Measurements from ENCODE around the gene THOC6. TPM values are rescaled to one million over a fixed set of nuclear protein-coding genes. Genes with fewer than 3 reads are reported as not detected.

Gene THOC6
- polyA plus RNA-seq, 1 experiment = 14.5 TPM

GRCh38 chr16:3027983-3028715 is 4.3 kb downstream of the THOC6 start:
- TF ChIP-seq CTCF (IDR thresholded peaks at IDR 0.05; ENCODE audit: low read depth, low read length) = peak; percentile 62
- POLR2A ChIA-PET = interaction anchor here (0.5 to 1.9 kb wide), 3 partner anchors 8 to 1425 kb away, joined by 3 to 10 read pairs (median 5); partner anchors contain the start of gene TNFRSF12A
- Histone ChIP-seq H3K27ac (ENCODE audit: low read depth, low read length) (no peak overlapping the region), H3K27me3 (ENCODE audit: control insufficient read depth, insufficient read depth, low read length) (peaks cover 32% of the 10 kb centered on the region), H3K4me3 (ENCODE audit: low read depth, low read length) (no peak overlapping the region), H3K9me3 (ENCODE audit: control insufficient read depth, insufficient read depth, low read length) (no peaks in the 10 kb centered on the region; the same call in 1 of the 2 replicates)
- CTCF ChIA-PET = interaction anchor here (0.6 to 2.2 kb wide), 14 partner anchors 11 to 1506 kb away, joined by 3 to 12 read pairs (median 4); no protein-coding TSS in a partner anchor
- no peak for DNase-seq (ENCODE audit: low read depth, low spot score)

- DNase-seq (ENCODE audit: low read depth, low spot score) = no peak
- Histone ChIP-seq H3K27ac (ENCODE audit: low read depth, low read length) (no peak overlapping the region), H3K9me3 (ENCODE audit: control insufficient read depth, insufficient read depth, low read length) (no peaks in the 10 kb centered on the region; the same call in 1 of the 2 replicates), H3K27me3 (ENCODE audit: control insufficient read depth, insufficient read depth, low read length) (peaks cover 38% of the 10 kb centered on the region), H3K4me3 (ENCODE audit: low read depth, low read length) (no peak overlapping the region)
- POLR2A ChIA-PET = interaction anchor here (0.5 to 1.9 kb wide), 3 partner anchors 9 to 156 kb away, joined by 3 to 10 read pairs (median 5); partner anchors contain the start of gene TNFRSF12A
- no peak for TF ChIP-seq CTCF (IDR thresholded peaks at IDR 0.05; ENCODE audit: low read depth, low read length)
- CTCF ChIA-PET = interaction anchor here (0.6 to 2.2 kb wide), 13 partner anchors 9 to 1506 kb away, joined by 3 to 12 read pairs (median 5); no protein-coding TSS in a partner anchor
Measured at GRCh38 chr16:3028716-3029319, 5.0 kb downstream of the THOC6 start.

- no peak for TF ChIP-seq CTCF (IDR thresholded peaks at IDR 0.05; ENCODE audit: low read depth, low read length)
- POLR2A ChIA-PET = interaction anchor here (0.5 to 1.9 kb wide), 2 partner anchors 9 to 156 kb away, joined by 3 to 10 read pairs; partner anchors contain the start of gene TNFRSF12A
- no peaks in the 10 kb centered on the region; the same call in 1 of the 2 replicates for H3K9me3 ChIP-seq (ENCODE audit: control insufficient read depth, insufficient read depth, low read length)
- DNase-seq (ENCODE audit: low read depth, low spot score) = no peak
- peaks cover 46% of the 10 kb centered on the region for H3K27me3 ChIP-seq (ENCODE audit: control insufficient read depth, insufficient read depth, low read length)
- CTCF ChIA-PET = interaction anchor here (1.0 to 2.2 kb wide), 4 partner anchors 10 to 100 kb away, joined by 3 to 12 read pairs (median 5); no protein-coding TSS in a partner anchor
- peak overlapping the region; percentile 17; the same call in 1 of the 2 replicates for H3K4me3 ChIP-seq (ENCODE audit: low read depth, low read length)
- no peak overlapping the region for H3K27ac ChIP-seq (ENCODE audit: low read depth, low read length)
Measured at GRCh38 chr16:3029491-3030221, 5.8 kb downstream of the THOC6 start.

GRCh38 chr16:3030222-3031212 is 6.7 kb downstream of the THOC6 start:
- DNase-seq (ENCODE audit: low read depth, low spot score) = no peak
- CTCF ChIA-PET = interaction anchor here (0.5 to 3.8 kb wide), 18 partner anchors 8 to 1071 kb away, joined by 3 to 27 read pairs (median 8); partner anchors contain the start of genes HCFC1R1 and TNFRSF12A
- POLR2A ChIA-PET = interaction anchor here (0.6 to 2.4 kb wide), 3 partner anchors 9 to 137 kb away, joined by 3 to 30 read pairs (median 3); partner anchors contain the start of gene TNFRSF12A

More at GRCh38 chr16:3030222-3031212, 6.7 kb downstream of the THOC6 start:
- Histone ChIP-seq H3K4me3 (ENCODE audit: low read depth, low read length) (no peak overlapping the region), H3K9me3 (ENCODE audit: control insufficient read depth, insufficient read depth, low read length) (no peaks in the 10 kb centered on the region; the same call in 1 of the 2 replicates), H3K27ac (ENCODE audit: low read depth, low read length) (no peak overlapping the region), H3K27me3 (ENCODE audit: control insufficient read depth, insufficient read depth, low read length) (peaks cover 54% of the 10 kb centered on the region)
- no peak for TF ChIP-seq CTCF (IDR thresholded peaks at IDR 0.05; ENCODE audit: low read depth, low read length)
